NCI-H1930 (cell line): ENCODE data around the gene PDE4D.

Experiments
- DNase-seq, 2 experiments: peaks; one replicate each; lab custom pipeline; 2025; lab: John Stamatoyannopoulos, UW

PDE4D gene

DNA sequence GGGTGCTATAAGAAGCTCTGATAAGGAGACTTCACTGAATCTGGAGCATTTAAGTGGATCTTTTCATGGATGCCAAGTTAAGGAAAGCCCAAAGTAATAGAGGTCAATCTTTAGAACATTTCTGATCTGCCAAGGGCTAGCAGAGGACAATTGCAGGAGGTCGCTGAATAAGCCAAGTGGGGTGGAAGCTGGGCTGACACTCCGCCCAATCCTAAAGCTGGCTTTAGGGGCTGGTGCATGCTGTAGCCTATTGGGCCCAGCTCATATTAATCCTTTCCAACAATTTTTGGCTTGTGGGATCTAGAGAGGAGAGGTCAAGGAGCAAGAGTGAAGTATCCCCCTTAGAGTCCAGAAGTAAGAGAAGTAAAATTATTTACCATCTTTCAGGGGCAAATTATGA lies 784.1 kb downstream of the PDE4D start:
- DNase-seq, result no peak

DNA sequence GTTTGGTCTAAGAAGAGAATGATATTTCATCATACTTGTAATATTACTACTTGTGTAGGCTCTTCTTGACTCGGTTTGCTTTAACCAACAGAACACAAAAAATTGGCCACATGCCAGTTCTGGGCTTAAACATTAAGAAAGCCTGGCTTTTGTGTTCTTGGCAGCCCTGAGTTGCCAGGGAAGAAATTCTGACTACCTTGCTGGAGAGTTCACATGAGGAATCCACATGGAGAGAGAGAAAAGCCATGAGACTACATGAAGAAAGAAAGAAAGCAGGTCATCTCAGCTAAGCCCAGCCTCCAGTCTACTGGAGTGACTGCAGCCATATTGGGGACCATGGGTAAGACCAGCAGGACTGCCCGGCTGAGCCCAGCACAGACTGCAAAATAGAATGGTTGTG lies 785.8 kb downstream of the PDE4D start:
- no peak for DNase-seq

DNA sequence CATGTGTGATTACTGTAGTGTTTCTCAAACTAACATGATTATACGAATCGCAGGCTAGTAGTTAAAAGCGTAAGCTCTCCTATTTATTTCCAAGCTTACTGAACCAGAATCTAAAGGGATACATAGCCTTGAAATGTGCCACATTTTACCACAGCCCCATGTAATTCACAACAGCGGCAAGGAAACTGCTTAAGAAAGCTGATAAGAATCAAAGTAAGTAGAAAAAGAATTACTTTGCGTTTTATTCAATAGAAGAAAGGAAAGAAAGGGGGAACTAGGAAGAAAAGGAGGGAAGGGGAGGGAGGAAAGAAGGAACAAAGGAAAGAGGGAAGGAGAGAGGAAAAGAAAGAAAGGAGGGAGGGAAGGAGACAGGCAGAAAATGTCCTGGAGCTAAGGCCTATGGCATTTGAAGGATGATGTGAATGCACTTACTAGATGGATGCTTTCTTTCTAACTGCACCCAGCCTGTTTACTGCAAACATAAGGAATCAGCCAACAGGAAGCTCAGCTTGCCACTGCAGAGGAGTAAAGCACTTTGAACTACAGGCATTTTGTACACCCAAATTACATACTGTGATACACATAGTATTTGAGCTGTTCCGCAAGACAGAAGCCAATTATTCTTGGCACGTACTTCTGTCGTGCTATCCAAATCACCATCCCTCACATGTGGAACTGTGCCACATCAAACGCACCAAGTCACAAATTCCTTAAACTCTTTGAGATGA lies 789.0 kb downstream of the PDE4D start:
- no peak for DNase-seq

DNA sequence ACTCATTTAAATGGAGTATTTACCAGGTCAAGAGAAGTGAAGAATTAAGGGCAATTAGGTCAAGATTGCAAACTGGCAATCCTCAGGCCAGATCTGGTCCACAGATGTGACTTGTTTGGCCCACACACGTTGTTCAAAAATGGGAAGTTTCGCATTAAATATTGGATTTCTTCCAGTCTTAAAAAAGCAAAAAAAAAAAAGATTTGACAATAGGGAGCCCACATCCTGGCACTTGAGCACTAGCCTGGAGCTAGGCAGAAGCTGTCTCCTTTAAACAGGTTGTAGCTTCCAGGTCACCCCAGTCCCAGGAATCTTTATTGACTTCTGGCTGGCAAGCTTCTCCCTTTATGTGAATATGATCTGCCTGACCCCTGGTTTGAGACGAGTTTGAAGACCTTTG lies 790.2 kb downstream of the PDE4D start:
- DNase-seq, result no peak

DNA sequence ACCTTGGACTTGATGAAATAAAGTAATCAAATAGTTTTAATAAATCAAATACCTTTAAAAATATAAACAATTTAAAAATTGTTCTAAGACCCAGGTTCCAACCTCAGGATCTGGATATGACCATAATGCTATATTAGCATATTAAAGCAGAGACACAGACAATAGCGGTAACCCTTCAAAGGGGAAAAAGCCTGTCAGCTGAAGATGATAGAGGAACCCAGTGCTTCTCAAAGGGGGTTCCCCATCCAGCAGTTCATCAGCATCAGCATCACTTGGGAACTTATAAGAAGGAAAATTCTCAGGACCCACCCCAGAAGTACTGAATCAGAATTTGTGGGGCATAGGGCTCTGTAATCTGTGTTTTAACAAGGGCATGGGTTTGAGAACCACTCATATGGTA lies 791.1 kb downstream of the PDE4D start:
- no peak for DNase-seq

DNA sequence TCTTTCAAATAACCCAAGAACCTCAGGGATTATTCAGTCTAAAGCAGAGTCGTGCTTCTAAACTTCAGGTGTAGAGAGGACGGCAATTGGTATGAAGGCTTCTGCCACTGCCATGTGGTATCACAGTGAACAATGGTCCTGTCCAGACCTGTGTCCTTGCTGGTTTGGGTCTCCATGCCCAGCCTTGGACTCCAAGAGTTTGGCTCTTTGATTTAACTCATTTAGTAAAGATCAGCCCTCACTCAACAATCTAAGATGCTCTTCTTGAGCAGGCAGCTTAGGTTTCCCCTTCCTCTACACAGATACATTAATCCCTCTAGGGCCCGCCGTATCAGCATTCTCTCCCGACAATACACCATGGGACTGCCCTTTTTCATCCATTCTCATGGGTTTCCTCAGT lies 792.7 kb downstream of the PDE4D start:
- no peak for DNase-seq

DNA sequence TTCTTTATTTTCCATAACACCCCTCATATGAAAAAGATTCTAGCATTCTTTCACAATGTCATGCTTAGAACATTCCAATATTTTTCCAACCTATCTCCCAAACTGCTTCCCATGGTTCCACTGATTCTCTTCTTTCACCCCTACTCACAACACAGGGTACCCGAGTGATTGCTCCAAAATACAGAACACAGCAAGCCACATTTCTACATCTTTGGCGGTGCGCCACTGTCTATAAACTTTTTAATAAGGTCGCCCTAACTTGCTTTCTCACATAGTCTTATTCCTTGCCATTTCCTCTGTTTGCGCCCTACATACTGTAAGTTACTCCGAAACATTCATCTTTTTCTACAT lies 793.6 kb downstream of the PDE4D start:
- DNase-seq, result no peak

DNA sequence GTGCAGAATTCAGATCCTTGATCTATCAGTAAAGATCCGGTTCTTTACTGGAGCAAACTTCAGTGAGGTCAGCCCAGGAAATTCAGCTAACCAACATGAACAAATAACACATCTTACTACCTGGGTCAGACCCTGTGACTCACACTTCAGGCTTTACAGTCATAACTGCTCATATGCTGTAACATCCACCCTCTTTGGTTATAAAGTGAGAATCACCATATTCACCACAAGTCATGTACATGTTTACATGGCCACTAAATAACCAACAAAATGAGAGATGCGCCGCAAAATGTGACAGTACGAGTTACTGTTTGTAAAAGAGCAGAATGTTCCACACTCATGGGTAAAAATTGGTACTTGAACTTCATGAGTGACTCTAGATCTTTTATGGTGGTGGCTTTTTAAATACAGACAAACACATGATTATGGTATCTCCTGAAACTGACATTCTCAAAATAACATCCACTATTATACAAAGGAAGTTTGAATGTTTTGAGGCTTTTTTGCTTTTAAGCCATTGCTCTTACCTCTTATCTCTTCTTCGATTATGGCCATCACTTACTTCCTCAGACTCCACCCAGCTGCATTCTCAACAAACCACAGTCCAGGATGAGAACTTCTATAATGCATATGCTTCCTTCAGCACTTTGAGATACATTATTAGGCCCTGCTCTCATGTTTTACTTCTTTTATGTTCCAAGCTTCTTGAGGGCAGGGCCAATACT lies 794.1 kb downstream of the PDE4D start:
- DNase-seq, result no peak

DNA sequence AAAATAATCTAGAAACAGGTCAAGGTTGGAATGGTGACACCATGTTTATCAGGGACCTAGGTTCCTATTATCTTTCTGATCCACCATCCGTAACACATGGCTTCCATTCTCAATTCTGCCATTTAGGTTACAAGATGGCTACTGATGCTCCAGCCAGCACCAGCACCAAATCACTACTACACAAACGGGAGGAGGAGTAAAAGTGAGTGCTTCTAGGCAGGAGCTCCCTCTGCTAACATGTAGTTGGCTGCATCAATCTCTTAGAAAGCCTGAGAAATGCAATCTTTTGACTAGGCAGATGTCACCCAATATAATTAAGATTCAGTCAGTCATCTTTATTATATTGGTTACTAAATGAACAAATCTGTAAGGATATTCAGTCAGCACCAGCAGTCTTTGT lies 794.8 kb downstream of the PDE4D start:
- no peak for DNase-seq

DNA sequence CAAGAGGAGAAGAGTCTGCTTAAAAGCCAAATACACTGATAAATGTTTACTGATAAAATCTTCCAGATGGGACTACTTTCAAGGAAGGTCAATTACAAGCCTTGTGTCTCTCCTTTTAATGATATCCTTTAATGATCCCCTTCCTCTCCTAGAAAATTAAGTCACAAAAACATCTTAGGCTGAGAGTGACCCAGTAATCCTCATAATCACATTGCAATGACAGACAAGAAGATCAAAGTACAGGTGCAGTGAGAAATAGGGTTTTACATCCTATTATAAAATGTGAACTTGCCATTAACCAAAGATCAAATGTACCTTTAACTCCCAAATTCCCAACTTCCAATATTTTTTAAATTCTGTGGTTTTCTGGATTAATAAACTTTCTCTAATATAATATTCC lies 795.8 kb downstream of the PDE4D start:
- no peak for DNase-seq

DNA sequence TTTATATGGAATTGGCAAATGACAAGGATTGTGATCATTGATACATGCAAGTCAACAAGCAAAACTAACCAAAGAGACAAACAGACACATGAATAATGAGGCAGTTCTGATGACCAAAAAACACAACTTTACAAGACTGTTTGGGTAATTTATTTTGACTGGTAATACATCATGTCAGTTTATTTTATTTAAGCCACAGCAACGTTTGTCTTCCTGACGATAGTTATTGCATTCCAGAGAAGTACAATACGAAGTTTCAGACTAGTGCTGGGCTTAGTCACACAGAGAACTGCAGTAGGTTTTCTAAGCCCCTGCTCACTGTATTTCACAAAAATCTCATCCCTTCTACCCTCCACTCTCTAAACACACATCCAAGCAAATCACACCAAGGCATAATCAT lies 796.4 kb downstream of the PDE4D start:
- DNase-seq, result no peak

DNA sequence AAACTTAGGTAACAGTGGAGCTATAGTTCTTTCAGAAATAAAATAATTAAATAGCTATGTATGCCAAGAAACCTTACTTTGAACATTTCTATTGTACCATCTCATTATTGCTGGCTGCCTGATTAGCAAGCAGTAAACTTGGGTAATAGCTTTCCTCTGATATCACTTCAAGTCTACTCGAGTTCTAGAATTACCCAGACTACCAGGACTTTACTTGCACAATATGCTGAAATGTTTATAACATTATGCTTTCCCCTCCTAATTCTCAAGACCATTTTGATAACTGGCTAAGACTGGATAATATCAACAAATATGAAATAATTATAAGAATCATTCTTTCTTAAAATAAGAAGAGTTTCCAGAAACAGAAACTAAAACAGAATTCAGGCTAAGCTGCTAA lies 798.0 kb downstream of the PDE4D start:
- no peak for DNase-seq

DNA sequence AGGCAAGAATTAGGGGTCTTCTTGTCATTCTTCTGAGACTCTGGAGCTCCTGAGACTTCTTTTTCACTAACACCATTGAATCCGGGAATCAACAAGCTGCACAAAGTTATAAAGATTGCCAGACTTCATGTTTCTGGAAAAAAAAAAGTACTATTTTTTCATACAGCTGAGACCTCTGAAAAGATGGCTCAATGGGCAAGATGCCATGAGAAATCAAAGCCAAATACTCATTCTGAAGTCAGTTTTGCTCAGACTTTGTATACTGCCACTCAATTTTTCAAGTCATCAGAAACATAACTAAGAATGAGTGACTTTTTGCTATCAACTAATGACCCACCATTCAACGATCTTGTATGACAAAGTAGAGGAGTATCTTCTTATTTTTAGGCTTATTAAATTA lies 798.7 kb downstream of the PDE4D start:
- no peak for DNase-seq

DNA sequence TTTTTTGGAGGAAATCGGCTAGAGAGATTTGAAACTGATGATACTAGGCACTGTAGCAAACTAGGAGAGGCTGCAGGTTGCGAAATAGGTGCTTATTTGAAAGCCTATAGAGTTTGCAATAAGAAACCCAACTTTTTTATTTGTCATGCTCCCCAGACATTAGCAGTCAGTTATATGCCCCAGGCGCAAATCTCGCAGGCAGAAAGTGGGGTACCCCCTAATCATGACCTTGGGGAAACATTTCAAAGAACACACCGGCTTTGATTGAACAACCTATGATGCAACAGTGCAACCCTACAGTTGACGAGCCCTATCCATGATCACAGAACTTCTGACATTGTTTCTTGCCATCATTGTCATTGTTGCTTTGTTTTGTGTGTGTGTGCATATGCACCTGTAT lies 800.2 kb downstream of the PDE4D start:
- no peak for DNase-seq

DNA sequence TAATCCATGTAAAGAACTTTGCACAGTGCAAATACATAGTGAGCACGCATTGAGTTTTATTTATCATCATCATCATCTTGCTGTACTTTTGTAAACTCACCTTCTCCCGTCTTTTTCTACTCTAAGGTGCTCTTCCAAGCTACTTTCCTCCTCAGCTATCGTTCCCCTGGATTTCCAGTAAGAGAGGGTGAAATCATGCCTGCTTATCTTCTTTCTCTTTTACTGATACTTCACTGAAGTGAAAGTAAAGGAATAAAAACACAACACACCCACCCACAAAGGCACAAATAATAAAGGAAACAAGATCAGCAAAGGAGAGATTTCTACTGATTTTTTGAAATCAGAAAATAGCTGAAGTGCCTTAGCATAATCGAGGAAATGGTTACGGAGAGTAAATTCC lies 800.8 kb downstream of the PDE4D start:
- DNase-seq, result no peak

DNA sequence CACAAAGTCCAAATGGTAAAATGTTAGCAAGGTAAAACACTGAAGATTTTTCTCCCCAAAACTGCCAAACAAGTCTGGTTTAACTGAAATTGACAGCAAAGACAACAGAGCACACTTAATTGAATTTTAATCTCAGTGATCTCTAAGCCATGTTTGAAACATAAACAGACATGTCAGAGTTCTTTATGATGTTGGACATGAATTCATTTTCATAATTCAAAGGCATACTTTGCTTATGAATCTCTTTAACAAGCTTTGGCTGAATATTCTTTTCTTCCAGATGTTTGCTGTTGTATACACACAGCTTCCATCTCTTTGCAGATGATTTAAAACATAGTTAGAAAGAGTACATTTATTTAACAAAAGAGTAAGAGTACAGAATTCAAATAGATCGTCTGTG lies 801.6 kb downstream of the PDE4D start:
- no peak for DNase-seq

DNA sequence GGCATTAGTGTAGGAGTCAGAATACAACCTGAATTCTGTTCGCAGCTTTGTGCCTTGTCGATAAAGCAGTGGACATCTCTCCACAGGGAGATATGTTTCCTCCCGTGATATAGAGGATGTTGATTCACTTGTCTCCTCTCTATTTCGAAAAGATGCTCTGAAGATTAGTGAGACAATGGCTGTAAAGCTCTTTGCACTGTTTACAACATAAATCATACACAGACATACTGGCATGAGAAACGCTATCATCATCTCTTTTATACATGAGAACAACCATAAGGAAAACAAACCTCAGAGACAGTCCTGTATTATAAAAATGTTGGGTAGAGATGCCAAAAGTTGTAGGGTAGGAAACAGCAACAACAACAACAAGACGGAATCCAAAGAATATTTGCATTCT lies 803.2 kb downstream of the PDE4D start:
- no peak for DNase-seq

DNA sequence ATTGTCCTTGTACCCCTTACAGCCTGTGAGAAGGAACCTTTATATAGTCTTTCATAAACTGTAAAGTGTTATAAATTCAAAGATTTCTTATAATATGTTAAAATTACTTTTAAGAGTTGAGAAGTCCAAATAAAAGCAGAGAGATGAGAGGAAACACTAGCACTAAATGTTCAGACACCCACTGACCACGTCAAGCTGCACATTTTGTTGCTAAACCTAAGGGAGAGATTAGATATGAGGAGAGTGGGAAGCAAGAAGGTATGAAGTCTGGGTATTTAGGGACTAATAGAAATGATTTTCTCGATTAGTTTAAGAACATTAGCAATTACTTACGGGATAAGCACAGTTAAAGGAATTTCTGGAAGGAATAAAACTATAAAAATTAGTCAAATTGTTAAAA lies 803.8 kb downstream of the PDE4D start:
- DNase-seq, result no peak

DNA sequence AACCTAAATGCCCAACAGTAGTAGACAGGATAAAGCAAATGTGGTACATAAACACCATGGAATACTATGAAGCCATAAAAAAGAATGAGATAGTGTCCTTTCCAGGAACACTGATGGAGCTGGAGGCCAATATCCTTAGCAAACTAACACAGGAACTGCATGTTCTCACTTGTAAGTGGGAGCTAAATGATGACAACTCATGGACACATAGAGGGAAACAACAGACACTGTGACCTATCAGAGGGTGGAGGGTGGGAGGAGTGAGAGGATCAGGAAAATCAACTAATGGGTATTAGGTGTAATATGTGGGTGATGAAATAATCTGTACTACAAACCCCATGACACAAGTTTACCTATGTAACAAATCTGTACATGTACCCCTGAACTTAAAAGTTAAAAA lies 805.0 kb downstream of the PDE4D start:
- no peak for DNase-seq

DNA sequence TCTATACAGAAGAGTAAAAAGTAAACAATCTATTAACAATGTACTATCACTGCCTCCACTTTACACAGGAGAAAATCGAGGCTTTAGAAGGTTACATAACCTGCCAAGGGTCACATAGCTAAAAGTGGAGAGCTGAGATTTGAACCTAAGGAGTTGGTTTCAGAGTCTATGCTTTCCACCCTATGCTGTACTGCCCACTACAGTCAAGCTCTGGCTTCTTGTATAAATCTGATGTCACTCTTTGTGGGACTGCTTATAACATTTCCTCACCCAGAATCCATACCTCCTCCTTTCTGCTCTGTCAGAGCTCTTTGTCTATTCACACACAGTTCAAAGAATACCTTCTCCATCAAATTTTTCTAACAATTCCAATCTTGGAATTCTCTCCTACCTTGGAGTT lies 807.5 kb downstream of the PDE4D start:
- no peak for DNase-seq

DNA sequence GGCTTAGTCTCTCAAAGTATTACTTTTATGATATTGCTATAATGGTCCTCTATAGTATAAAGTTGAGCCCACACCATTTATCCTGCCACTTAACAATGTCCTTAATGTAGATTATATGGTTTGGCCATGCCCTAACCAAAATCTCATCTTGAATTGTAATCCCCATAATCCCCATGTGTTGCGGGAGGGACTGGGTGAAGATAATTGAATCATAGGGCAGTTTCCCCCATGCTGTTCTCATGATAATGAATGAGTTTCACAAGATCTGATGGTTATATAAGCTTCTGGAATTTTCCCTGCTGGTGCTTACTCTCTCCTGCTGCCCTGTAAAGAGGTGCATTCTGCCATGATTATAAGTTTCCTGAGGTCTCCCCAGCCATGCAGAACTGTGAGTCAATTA lies 811.8 kb downstream of the PDE4D start:
- no peak for DNase-seq

DNA sequence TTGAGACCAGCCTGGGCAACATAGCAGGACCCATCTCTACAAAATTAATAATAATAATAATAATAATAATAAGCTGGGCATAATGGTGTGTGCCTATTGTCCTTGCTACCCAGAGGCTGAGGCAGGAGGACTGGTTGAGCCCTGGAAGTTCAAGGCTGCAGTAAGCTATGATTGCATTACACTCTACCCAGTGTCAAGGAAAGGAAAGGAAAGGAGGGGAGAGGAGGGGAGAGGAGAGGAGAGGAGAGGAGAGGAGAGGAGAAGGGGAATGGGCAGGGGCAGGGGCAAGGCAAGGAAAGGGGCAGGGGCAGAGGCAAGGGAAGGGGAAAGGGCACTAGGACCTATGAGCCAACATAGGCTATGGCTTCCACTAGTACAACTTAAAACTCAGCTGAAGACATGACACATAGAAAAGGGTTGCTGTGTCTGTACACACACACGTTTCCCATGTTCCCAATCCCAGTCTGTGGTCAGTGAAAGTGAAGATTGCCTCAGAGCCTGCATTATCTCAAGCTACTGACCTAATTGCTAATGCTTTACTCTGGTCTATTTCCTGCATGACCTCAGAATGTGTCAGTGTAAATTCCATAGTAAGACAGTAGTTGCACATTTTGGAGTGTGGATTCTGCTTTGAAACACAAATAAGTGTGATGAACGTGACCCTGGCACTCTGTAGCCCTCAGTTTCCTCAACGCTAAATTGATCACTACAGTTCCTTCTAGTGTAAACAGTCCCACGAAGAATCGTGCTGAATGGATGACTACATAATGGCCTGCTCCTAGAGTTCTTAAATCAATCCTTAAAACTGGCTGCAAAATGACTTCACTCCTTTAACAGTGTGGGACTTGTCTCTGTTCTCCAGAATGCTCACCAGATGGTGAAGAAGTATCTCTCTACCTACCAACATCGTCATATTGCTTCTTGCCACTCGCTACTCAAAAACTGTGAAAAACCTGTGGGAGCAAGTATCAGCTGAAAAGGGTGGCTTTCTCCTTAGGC lies 813.6 kb downstream of the PDE4D start:
- DNase-seq, result no peak
